ENCODE results near the gene LRRC56.
"Not testable (repeated sequence)": the region's sequence is repeated elsewhere in the genome, so short reads cannot be mapped to it uniquely, and the experiment has no call there.

The LRRC56 gene

GRCh38 chr11:501001-501682 is 36.2 kb upstream of the LRRC56 start:
- DNase-seq (ENCODE audit: low read depth), result no peak

GRCh38 chr11:501683-502287 is 35.5 kb upstream of the LRRC56 start:
- no peak for DNase-seq (ENCODE audit: low read depth)

GRCh38 chr11:502288-503178 is 34.8 kb upstream of the LRRC56 start:
- no peak for DNase-seq (ENCODE audit: low read depth)

GRCh38 chr11:503179-503981 is 33.9 kb upstream of the LRRC56 start:
- DNase-seq (ENCODE audit: low read depth), result no peak

GRCh38 chr11:504053-504993 is 33.0 kb upstream of the LRRC56 start:
- no peak for DNase-seq (ENCODE audit: low read depth)

- DNase-seq (ENCODE audit: low read depth), result no peak
Observed at GRCh38 chr11:504994-505344, 32.4 kb upstream of the LRRC56 start.

GRCh38 chr11:506238-506994 is 30.9 kb upstream of the LRRC56 start:
- DNase-seq (ENCODE audit: low read depth), result peak; percentile 86

- DNase-seq (ENCODE audit: low read depth), result peak; percentile 55
Observed at GRCh38 chr11:506995-507726, 30.2 kb upstream of the LRRC56 start, which contains the start of gene RNH1. RNH1 (minus strand) TSS chr11:507242; CDS start chr11:502162, 5,080 bp downstream.

GRCh38 chr11:507727-508515 is 29.4 kb upstream of the LRRC56 start:
- no peak for DNase-seq (ENCODE audit: low read depth)

GRCh38 chr11:508956-509355 is 28.4 kb upstream of the LRRC56 start:
- no peak for DNase-seq (ENCODE audit: low read depth)

- no peak for DNase-seq (ENCODE audit: low read depth)
Observed at GRCh38 chr11:512761-513595, 24.3 kb upstream of the LRRC56 start.

- DNase-seq (ENCODE audit: low read depth), result no peak
Observed at GRCh38 chr11:514606-515005, 22.7 kb upstream of the LRRC56 start.

GRCh38 chr11:515131-515530 is 22.2 kb upstream of the LRRC56 start:
- no peak for DNase-seq (ENCODE audit: low read depth)

GRCh38 chr11:516400-516799 is 20.9 kb upstream of the LRRC56 start:
- DNase-seq (ENCODE audit: low read depth), result no peak

GRCh38 chr11:516918-517685 is 20.2 kb upstream of the LRRC56 start:
- DNase-seq (ENCODE audit: low read depth), result not testable (repeated sequence)

GRCh38 chr11:518463-519202 is 18.7 kb upstream of the LRRC56 start:
- DNase-seq (ENCODE audit: low read depth), result peak; percentile 71
